H4 (cell line): ENCODE data around the gene ZC3H10. TPM values are rescaled to one million over a fixed set of nuclear protein-coding genes. Genes with fewer than 3 reads are reported as not detected.

ENCODE experiments used
- total RNA-seq: library from RNA; depleted of rRNA; stranded (reverse); fragments of >200 nt; shearing (Covaris generic); gene quantifications from 2 replicates; pipeline ENCODE4 v1.2.3, GENCODE V29; 2014; rRNA removed

The ZC3H10 gene
- total RNA-seq, 1 experiment from 2014 or later, result 1.9 TPM

Other genes starting within 250 kb of the ZC3H10 start
- 36.1 and 47.4 TPM in 2 replicates for gene PYM1, start 190.4 kb upstream of the ZC3H10 start, total RNA-seq
- gene DGKA, start 187.1 kb upstream of the ZC3H10 start, total RNA-seq, result 5.5 and 11.1 TPM in 2 replicates
- 0.43 and 0.87 TPM in 2 replicates for gene PMEL, start 152.2 kb upstream of the ZC3H10 start, total RNA-seq
- gene CDK2, start 151.4 kb upstream of the ZC3H10 start, total RNA-seq, result 66.3 and 67.3 TPM in 2 replicates
- gene RAB5B, start 144.2 kb upstream of the ZC3H10 start, total RNA-seq, result 46.9 and 47.7 TPM in 2 replicates
- gene SUOX, start 121.0 kb upstream of the ZC3H10 start, total RNA-seq, result 16.7 and 25.9 TPM in 2 replicates
- 0.39 and 0.89 TPM in 2 replicates for gene IKZF4, start 97.2 kb upstream of the ZC3H10 start, total RNA-seq
- gene RPS26, start 76.3 kb upstream of the ZC3H10 start, total RNA-seq, result 1,414 and 1,870 TPM in 2 replicates
- 0.31 and 0.45 TPM in 2 replicates for gene ERBB3, start 38.1 kb upstream of the ZC3H10 start, total RNA-seq
- 203 and 227 TPM in 2 replicates for gene PA2G4, start 13.7 kb upstream of the ZC3H10 start, total RNA-seq
- 3,847 and 4,326 TPM in 2 replicates for gene RPL41, start 1.6 kb upstream of the ZC3H10 start, total RNA-seq
- 62.9 and 80.8 TPM in 2 replicates for gene ESYT1, start 10.0 kb downstream of the ZC3H10 start, total RNA-seq
- gene MYL6B, start 34.3 kb downstream of the ZC3H10 start, total RNA-seq, result 88.0 and 129 TPM in 2 replicates
- gene MYL6, start 40.1 kb downstream of the ZC3H10 start, total RNA-seq, result 2,426 and 2,616 TPM in 2 replicates
- gene SMARCC2, start 71.2 kb downstream of the ZC3H10 start, total RNA-seq, result 19.6 and 22.9 TPM in 2 replicates
- 55.1 and 62.8 TPM in 2 replicates for gene RNF41, start 103.7 kb downstream of the ZC3H10 start, total RNA-seq
- gene NABP2, start 106.1 kb downstream of the ZC3H10 start, total RNA-seq, result 65.8 and 87.5 TPM in 2 replicates
- gene SLC39A5, start 111.8 kb downstream of the ZC3H10 start, total RNA-seq, result not detected in 2 replicates
- gene ANKRD52, start 140.1 kb downstream of the ZC3H10 start, total RNA-seq, result 13.4 and 15.4 TPM in 2 replicates
- 4.5 and 8.1 TPM in 2 replicates for gene COQ10A, start 148.7 kb downstream of the ZC3H10 start, total RNA-seq
- 122 and 155 TPM in 2 replicates for gene CS, start 182.1 kb downstream of the ZC3H10 start, total RNA-seq
- gene CNPY2, start 197.7 kb downstream of the ZC3H10 start, total RNA-seq, result 142 and 167 TPM in 2 replicates
- gene PAN2, start 215.7 kb downstream of the ZC3H10 start, total RNA-seq, result 11.8 and 16.4 TPM in 2 replicates
- gene IL23A, start 220.6 kb downstream of the ZC3H10 start, total RNA-seq, result 0.23 TPM in 1 of 2 replicates, not detected in the other
- gene STAT2, start 241.8 kb downstream of the ZC3H10 start, total RNA-seq, result 125 and 159 TPM in 2 replicates
- gene APOF, start 244.6 kb downstream of the ZC3H10 start, total RNA-seq, result not detected in 2 replicates